Heart right ventricle (tissue), 16 donors: ENCODE results near the gene TXN2. TPM values are rescaled to one million over a fixed set of nuclear protein-coding genes. Genes with fewer than 3 reads are reported as not detected.

ENCODE experiments used
- ATAC-seq, 8 donors: fragments of 200-7000 bp; cut with Tn5 transposase; one replicate each; pipeline ENCODE4 v1.9.1; 2020; ENCODE audit warnings: mild to moderate bottlenecking in 8 of 8, moderate library complexity in 8 of 8, moderate number of reproducible peaks in 1 of 8
- DNase-seq, 2 donors: peaks; one replicate each; pipeline ENCODE4 v3.0.0-alpha.2; 2020
- H3K27ac ChIP-seq, 10 donors: fragments of 200-600 bp; sonication (generic) in 2 of 10; one replicate each; pipeline versions ENCODE4 v1.5.0 to v1.8.0; 2020 to 2022; ENCODE audit warnings: mild to moderate bottlenecking in 3 of 10
- H3K27me3 ChIP-seq, 7 donors: fragments of 200-600 bp; one replicate each; pipeline ENCODE4 v1.8.0; 2021 to 2022; ENCODE audit warnings: mild to moderate bottlenecking in 2 of 7
- H3K36me3 ChIP-seq, 9 donors: fragments of 200-600 bp; sonication (generic) in 1 of 9; one replicate each; pipeline versions ENCODE4 v1.5.0 to v1.8.0; 2020 to 2022; ENCODE audit warnings: mild to moderate bottlenecking in 2 of 9
- H3K4me1 ChIP-seq, 9 donors: fragments of 200-600 bp; sonication (generic) in 1 of 9; one replicate each; pipeline versions ENCODE4 v1.5.0 to v1.8.0; 2020 to 2022; ENCODE audit warnings: mild to moderate bottlenecking in 4 of 9
- H3K4me3 ChIP-seq, 10 donors: fragments of 200-600 bp; sonication (generic) in 2 of 10; one replicate each; pipeline versions ENCODE4 v1.5.0 to v1.8.0; 2020 to 2022; ENCODE audit warnings: mild to moderate bottlenecking in 7 of 10, moderate library complexity in 2 of 10
- H3K9me3 ChIP-seq, 11 donors: fragments of 200-600 bp in 10 of 11; sonication (generic) in 2 of 11; one replicate each; pipeline versions ENCODE4 v1.5.0 to v1.8.0; 2013 to 2022; ENCODE audit warnings: mild to moderate bottlenecking in 2 of 11, control low read depth in 1 of 11, moderate library complexity in 1 of 11
- CTCF ChIP-seq, 9 donors: fragments of 200-600 bp; sonication (generic) in 2 of 9; IDR thresholded peaks; one replicate each; pipeline versions ENCODE4 v1.5.0 to v1.8.0; 2021 to 2022; ENCODE audit warnings: antibody characterized with exemption in 9 of 9, mild to moderate bottlenecking in 5 of 9, moderate library complexity in 1 of 9
- WGBS, 2 donors: extraction: QIAGEN DNeasy Blood & Tissue Kit; methylation state at CpG; one replicate each; pipeline ENCODE4 v1.1.7; 2013; ENCODE audit warnings: inconsistent platforms in 1 of 2; 5-methylcytosine and 5-hydroxymethylcytosine counted together
- intact Hi-C, 10 donors: fragments of 100-400 bp; cut with DNase I; formaldehyde crosslinking; loops; one replicate each; pipeline versions ENCODE4 v1.11.1 to v1.14.2; 2022
- long read RNA-seq, 3 donors: library from polyadenylated mRNA; unstranded; transcript quantifications; one replicate each; pipeline ENCODE4 v2.0.0, GENCODE V29; 2020 to 2021
- polyA plus RNA-seq, 2 donors: library from polyadenylated mRNA; stranded (reverse); fragments of 200-250 nt; gene quantifications; one replicate each; pipeline ENCODE4 v1.2.3, GENCODE V29; 2013
- total RNA-seq, 10 donors: library from RNA; stranded (reverse); fragmentation: NEBNext Ultra II Directional in 3 of 10; extraction: Animal tissue kit (Norgen Biotek cat#: 25700) in 3 of 10; gene quantifications; one replicate each; pipeline versions ENCODE4 v1.2.1 to v1.2.4, GENCODE V29; 2021 to 2023
- donor health status: Arrhythmogenic right ventricular cardiomyopathy.
- donor health status: ischemic (EF 13 %, LVEDD 7.1; RV severe dilation, severe dysfunction).
- donor health status: healthy with polysubstance abuse.
- donor health status: DM: no; HTN: yes; CAD: no.
- donor health status: DM: no; HTN: no; CAD: no.
- donor health status: ischemic (EF 25% LVEDD 6.9; RV normal size, moderate dysfunction).
- donor health status: ischemic (EF 25% LVEDD 5.7; RV mildly dilated, moderate dysfunction).
- donor health status: healthy.
- donor health status: DM: yes; HTN: yes; CAD: no.
- donor health status: Ischemic cardiomyopathy.
- donor health status: ischemic (EF 35%, LVEDD 5.7; RV mildly dilated, moderate dysfunction).
- donor health status: nonischemic (EF 11% LVEDD 7.7; RV severe dilation, severe dysfunction).
- donor health status: DM: yes; HTN: yes; CAD: no.
- donor health status: PGD.
- donor health status: ischemic (EF 29% LVEDD 5.4; RV normal size, mild dysfunction).
- donor health status: nonischemic (EF 23%, LVEDD 6.1; RV moderate dilation, normal function).

Gene TXN2
- 100 to 1,000 TPM; 107 to 142 (median 122) TPM for total RNA-seq
- polyA plus RNA-seq, result 100 to 1,000 TPM; 103 to 155 TPM
- long read RNA-seq, donor 1, transcript TXN2-201 (4 exons, 1,736 nt), result major isoform, 137 of 218 reads
- long read RNA-seq, donor 1, partial matches to known transcripts, result 71 of 218 reads
- long read RNA-seq, donor 1, other reads (novel, unspliced or antisense), result 8 of 218 reads
- long read RNA-seq, donor 2, transcript TXN2-201 (4 exons, 1,736 nt), result major isoform, 160 of 253 reads
- long read RNA-seq, donor 2, partial matches to known transcripts, result 74 of 253 reads
- long read RNA-seq, donor 2, other reads (novel, unspliced or antisense), result 18 of 253 reads
- long read RNA-seq, donor 3, transcript TXN2-201 (4 exons, 1,736 nt), result major isoform, 326 of 398 reads
- long read RNA-seq, donor 3, partial matches to known transcripts, result 47 of 398 reads
- long read RNA-seq, donor 3, other reads (novel, unspliced or antisense), result 19 of 398 reads

GRCh38 chr22:36481393-36482168 is at the start of gene TXN2:
Gene TXN2 (minus strand): TSS chr22:36481640. CDS start chr22:36480837, 803 bp downstream.
- peak within 1 kb of the TSS; percentile 96 to 100 (median 99) for H3K27ac ChIP-seq
- DNase-seq (peak; percentile 97 to 98), ATAC-seq (peak; percentile 94 to 97 (median 96))
- peaks cover 0 to 39% (median 27%) of the 10 kb centered on the region in 9 donors for H3K36me3 ChIP-seq
- TF ChIP-seq CTCF (IDR thresholded peaks at IDR 0.05), result no peak
- intact Hi-C loops, result loop anchor here in 5 of 10 donors (10.0 kb wide), 3 partner anchors 287 to 327 kb away; partner anchors contain the start of gene APOL3 (in 1 of the 5)
- H3K4me3 ChIP-seq, result peak within 1 kb of the TSS; percentile 55 to 94 (median 74)
- 0 to 2% methylated on average over 62 of the region's 62 CpGs for WGBS, 2 donors
- no peaks in the 10 kb centered on the region for H3K27me3 ChIP-seq
- peaks cover 0 to 24% (median 20%) of the 10 kb centered on the region in 9 donors for H3K4me1 ChIP-seq
- H3K9me3 ChIP-seq, result peaks cover 0 to under 1% (median 0%) of the 10 kb centered on the region in 11 donors

- 0 to 1% methylated on average over 82 of the region's 82 CpGs for WGBS, 2 donors
- Histone ChIP-seq H3K9me3 (no peaks in the 10 kb centered on the region), H3K27me3 (no peaks in the 10 kb centered on the region), H3K4me1 (peaks cover 0 to 30% (median 19%) of the 10 kb centered on the region in 9 donors), H3K27ac (peak within 1 kb of the TSS; percentile 66 to 96 (median 90)), H3K36me3 (peaks cover 0 to 36% (median 19%) of the 10 kb centered on the region in 9 donors), H3K4me3 (peak within 1 kb of the TSS; percentile 56 to 99 (median 85))
- intact Hi-C loops, result no loop called here
- DNase-seq (peak; percentile 97 to 99), ATAC-seq (peak; percentile 95 to 98 (median 96))
- peak in 4 of 9 donors; percentile 7 to 30 (median 16) for TF ChIP-seq CTCF (IDR thresholded peaks at IDR 0.05)
These were observed 47.6 kb upstream of the TXN2 start, which contains the start of gene EIF3D for GRCh38 chr22:36528795-36529751. Gene EIF3D (minus strand): TSS chr22:36529166. CDS start chr22:36526121, 3,045 bp downstream.

GRCh38 chr22:36528341-36528740 is 46.9 kb upstream of the TXN2 start:
- no peak for TF ChIP-seq CTCF (IDR thresholded peaks at IDR 0.05)
- intact Hi-C loops, result no loop called here
- ATAC-seq (peak in 6 of 8 donors; percentile 2 to 15 (median 9)), DNase-seq (no peak)
- Histone ChIP-seq H3K4me3 (peak overlapping the region; percentile 56 to 99 (median 85)), H3K27ac (peak overlapping the region; percentile 66 to 96 (median 90)), H3K36me3 (peaks cover 0 to 44% (median 26%) of the 10 kb centered on the region in 9 donors), H3K27me3 (no peaks in the 10 kb centered on the region), H3K4me1 (peaks cover 0 to 30% (median 19%) of the 10 kb centered on the region in 9 donors), H3K9me3 (no peaks in the 10 kb centered on the region)
- WGBS, 2 donors, result 3% methylated on average over 8 of the region's 8 CpGs
